GM12872 (cell line): ENCODE measurements around the gene TGFB1I1.

Experiments
- TF ChIP-seq, protein P1 (sequence below): IDR thresholded peaks from 3 replicates; pipeline ENCODE4 v1.5.1; 2011; ENCODE audit warnings: low read depth, mild to moderate bottlenecking, low read length, moderate library complexity; ENCODE audit not compliant: insufficient read depth

TGFB1I1 gene

DNA sequence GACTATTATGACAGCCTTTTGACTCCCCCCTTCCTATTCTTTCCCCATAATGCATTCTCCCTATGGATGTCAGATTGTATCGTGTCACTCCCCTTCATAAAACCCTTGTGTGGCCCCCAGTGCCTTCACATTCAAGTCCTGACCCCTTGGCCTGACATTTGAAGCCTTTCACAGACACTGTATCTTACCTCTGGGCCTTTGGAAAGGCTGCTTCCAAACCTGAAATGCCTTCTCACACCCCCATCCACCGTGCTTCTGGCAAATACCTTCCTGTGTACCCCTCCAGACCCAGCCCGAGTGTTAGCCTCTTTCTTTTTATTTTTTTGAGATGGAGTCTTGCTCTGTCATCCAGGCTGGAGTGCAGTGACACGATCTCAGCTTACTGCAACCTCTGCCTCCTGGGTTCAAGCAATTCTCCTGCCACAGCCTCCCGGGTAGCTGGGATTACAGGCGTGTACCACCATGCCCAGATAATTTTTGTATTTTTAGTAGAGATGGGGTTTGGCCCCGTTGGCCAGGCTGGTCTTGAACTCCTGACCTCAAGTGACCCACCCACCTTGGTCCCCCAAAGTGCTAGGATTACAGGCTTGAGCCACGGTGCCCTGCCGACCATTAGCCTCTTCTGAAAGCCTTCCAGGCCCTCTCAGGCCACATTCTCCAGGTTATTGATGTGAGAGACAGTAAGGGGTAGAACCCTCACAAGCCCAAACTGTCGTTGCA, 10.6 kb upstream of the TGFB1I1 start:
- TF ChIP-seq, protein P1, sequence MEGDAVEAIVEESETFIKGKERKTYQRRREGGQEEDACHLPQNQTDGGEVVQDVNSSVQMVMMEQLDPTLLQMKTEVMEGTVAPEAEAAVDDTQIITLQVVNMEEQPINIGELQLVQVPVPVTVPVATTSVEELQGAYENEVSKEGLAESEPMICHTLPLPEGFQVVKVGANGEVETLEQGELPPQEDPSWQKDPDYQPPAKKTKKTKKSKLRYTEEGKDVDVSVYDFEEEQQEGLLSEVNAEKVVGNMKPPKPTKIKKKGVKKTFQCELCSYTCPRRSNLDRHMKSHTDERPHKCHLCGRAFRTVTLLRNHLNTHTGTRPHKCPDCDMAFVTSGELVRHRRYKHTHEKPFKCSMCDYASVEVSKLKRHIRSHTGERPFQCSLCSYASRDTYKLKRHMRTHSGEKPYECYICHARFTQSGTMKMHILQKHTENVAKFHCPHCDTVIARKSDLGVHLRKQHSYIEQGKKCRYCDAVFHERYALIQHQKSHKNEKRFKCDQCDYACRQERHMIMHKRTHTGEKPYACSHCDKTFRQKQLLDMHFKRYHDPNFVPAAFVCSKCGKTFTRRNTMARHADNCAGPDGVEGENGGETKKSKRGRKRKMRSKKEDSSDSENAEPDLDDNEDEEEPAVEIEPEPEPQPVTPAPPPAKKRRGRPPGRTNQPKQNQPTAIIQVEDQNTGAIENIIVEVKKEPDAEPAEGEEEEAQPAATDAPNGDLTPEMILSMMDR = no peak

DNA sequence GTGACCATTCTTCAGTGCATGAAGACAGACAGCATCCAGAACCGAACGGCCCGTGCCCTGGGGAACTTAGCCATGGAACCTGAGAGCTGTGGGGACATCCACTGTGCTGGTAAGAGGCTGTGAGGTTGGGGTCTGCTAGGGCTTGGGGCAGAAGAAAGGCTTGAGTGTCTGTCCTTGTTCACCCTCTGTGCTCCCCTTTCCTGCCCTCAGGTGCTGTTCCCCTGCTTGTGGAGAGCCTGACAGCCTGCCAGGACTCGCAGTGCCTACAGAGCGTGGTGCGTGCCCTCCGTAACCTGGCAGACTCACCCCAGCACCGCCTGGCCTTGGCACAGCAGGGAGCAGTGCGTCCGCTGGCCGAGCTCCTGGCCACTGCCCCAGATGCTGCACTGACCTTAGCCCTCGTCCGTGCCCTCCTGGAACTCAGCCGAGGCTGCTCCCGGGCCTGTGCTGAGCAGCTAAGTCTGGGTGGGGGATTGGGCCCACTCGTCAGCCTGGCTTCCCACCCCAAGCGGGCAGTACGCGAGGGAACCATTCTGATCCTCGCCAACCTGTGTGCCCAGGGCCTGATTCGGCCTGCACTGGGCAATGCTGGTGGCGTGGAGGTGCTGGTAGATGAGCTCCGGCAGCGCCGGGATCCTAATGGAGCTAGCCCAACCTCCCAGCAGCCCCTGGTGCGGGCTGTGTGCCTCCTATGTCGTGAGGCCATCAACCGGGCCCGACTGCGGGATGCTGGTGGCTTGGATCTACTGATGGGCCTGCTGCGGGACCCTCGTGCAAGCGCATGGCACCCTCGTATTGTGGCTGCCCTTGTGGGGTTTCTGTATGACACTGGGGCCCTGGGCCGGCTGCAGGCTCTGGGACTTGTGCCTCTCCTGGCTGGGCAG, 9.8 kb upstream of the TGFB1I1 start:
- TF ChIP-seq, protein P1 = no peak

DNA sequence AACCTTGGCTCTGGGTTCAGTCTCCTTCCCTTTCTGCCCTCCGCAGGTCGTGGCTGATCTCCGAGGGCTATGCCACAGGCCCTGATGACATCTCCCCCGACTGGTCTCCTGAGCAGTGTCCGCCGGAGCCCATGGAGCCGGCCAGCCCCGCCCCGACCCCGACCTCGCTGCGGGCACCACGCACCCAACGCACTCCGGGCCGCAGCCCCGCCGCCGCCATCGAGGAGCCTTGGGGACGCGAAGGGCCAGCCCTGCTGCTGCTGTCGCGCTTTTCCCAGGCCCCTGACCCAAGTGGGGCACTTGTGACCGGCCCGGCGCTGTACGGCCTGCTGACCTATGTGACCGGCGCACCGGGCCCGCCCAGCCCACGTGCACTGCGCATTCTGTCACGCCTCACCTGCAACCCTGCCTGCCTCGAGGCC, 7.6 kb upstream of the TGFB1I1 start:
- TF ChIP-seq, protein P1 = no peak

DNA sequence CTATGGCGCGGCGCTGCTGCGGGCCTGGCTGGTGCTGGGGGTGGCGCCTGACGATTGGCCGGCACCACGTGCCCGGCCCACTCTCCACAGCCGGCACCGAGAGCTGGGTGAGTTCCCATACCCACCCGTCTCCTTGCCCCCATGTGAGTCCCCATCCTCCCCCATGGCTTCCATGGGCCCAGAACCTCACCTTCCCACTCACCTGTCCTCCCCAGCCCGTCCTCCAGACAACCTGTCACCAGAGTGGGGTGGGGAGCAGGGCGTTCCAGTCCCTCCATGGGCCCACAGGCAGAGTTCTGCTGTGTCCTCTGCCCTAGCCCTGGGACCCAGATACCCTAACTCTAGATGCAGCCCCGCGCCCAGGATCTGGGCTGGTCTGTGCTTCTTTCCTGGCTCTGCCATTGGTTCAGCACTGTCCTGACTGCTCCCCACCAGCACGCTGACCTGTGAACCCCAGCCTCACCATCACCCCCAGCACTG, 7.1 kb upstream of the TGFB1I1 start:
- TF ChIP-seq, protein P1 = no peak

DNA sequence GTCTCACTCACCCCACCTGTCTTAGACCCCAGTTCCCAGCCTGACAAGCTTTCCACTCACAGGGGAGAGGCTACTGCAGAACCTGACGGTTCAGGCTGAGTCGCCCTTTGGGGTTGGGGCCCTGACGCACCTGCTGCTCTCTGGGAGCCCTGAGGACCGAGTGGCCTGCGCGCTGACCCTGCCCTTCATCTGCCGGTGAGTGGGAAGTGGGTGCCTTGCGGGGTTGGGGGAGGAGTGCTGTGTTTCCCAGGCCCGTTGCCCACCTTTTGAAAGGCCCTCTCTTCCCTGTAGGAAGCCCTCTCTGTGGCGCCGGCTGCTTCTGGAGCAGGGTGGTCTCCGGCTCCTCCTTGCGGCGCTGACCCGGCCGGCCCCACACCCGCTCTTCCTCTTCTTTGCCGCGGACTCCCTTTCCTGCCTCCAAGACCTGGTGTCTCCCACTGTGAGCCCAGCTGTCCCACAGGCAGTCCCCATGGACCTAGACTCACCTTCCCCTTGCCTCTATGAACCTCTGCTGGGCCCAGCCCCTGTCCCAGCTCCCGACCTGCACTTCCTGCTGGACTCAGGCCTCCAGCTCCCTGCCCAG, 6.1 kb upstream of the TGFB1I1 start:
- TF ChIP-seq, protein P1 = no peak

DNA sequence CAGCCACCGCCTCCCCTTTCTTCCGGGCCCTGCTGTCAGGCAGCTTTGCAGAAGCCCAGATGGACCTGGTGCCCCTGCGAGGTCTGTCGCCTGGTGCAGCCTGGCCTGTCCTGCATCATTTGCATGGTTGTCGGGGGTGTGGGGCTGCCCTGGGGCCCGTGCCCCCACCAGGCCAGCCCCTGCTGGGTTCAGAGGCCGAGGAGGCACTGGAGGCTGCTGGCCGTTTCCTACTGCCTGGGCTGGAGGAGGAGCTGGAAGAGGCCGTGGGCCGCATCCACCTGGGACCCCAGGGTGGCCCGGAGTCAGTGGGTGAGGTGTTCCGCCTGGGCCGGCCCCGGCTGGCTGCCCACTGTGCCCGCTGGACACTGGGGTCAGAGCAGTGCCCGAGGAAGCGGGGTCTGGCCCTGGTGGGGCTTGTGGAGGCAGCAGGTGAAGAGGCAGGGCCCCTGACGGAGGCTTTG, 5.5 kb upstream of the TGFB1I1 start:
- TF ChIP-seq, protein P1 = no peak
